Endometrium (tissue), 2 donors: ENCODE results near the gene PPT2.

Source experiments
- FAIRE-seq: peaks from 2 replicates; lab custom pipeline; 2012; peaks lifted over from hg19 to GRCh38; lab: Jason Lieb, UNC
- donor health status: control.
- donor health status: control.

The PPT2 gene

GRCh38 chr6:32153564-32154513 lies at the start of gene PPT2:
Gene PPT2 (plus strand): TSS chr6:32154141. CDS start chr6:32154595, 454 bp downstream.
- no peak for FAIRE-seq

GRCh38 chr6:32105433-32105832 lies 48.5 kb upstream of the PPT2 start:
- FAIRE-seq: no peak

GRCh38 chr6:32107406-32107805 lies 46.5 kb upstream of the PPT2 start:
- FAIRE-seq: no peak

GRCh38 chr6:32108094-32108627 lies 45.8 kb upstream of the PPT2 start:
- no peak for FAIRE-seq

GRCh38 chr6:32108727-32109113 lies 45.2 kb upstream of the PPT2 start:
- no peak for FAIRE-seq

- FAIRE-seq: no peak
These were observed 44.7 kb upstream of the PPT2 start, which contains the start of gene TNXB for GRCh38 chr6:32109114-32109764. Gene TNXB (minus strand): TSS chr6:32109338. CDS start chr6:32098198, 11,140 bp downstream.

- no peak for FAIRE-seq
These were observed 44.2 kb upstream of the PPT2 start for GRCh38 chr6:32109765-32110160.

GRCh38 chr6:32110632-32111031 lies 43.3 kb upstream of the PPT2 start:
- FAIRE-seq: no peak

GRCh38 chr6:32111424-32112066 lies 42.4 kb upstream of the PPT2 start:
- no peak for FAIRE-seq

- FAIRE-seq: no peak
These were observed 41.4 kb upstream of the PPT2 start for GRCh38 chr6:32112431-32112980.

- FAIRE-seq: peak; percentile 72
These were observed 40.3 kb upstream of the PPT2 start for GRCh38 chr6:32113386-32114352.

GRCh38 chr6:32114796-32115195 lies 39.1 kb upstream of the PPT2 start:
- no peak for FAIRE-seq

GRCh38 chr6:32115623-32116022 lies 38.3 kb upstream of the PPT2 start:
- FAIRE-seq: no peak

- FAIRE-seq: no peak
These were observed 37.3 kb upstream of the PPT2 start for GRCh38 chr6:32116674-32117073.

- no peak for FAIRE-seq
These were observed 36.5 kb upstream of the PPT2 start for GRCh38 chr6:32117461-32117860.

- FAIRE-seq: no peak
These were observed 34.9 kb upstream of the PPT2 start for GRCh38 chr6:32118782-32119628.

GRCh38 chr6:32120573-32121059 lies 33.3 kb upstream of the PPT2 start:
- FAIRE-seq: no peak

GRCh38 chr6:32123681-32124080 lies 30.3 kb upstream of the PPT2 start:
- no peak for FAIRE-seq

- no peak for FAIRE-seq
These were observed 27.1 kb upstream of the PPT2 start for GRCh38 chr6:32126880-32127279.

- no peak for FAIRE-seq
These were observed 26.6 kb upstream of the PPT2 start for GRCh38 chr6:32127409-32127716.
